ENCODE data around the gene SCAMP4. TPM values are rescaled to one million over a fixed set of nuclear protein-coding genes. Genes with fewer than 3 reads are reported as not detected.

SCAMP4 gene
- total and polyA plus RNA-seq, 9 of the 15 experiments (the other 6 are each of a cell fraction or from before 2014, with no cell fraction given): 0.81 to 45.9 (median 12.8) TPM

GRCh38 chr19:1935484-1936208, 30.4 kb downstream of the SCAMP4 start (continued):
- TF ChIP-seq REST (IDR thresholded peaks at IDR 0.05; ENCODE audit: borderline replicate concordance): peak; percentile 93
- no peak for TF ChIP-seq REST (CRISPR knock-in tag; IDR thresholded peaks at IDR 0.05; ENCODE audit: low read depth)
- 0 out of 2 replicates have a peak, but pooled peaks have one; percentile 25 for TF ChIP-seq TOE1 (IDR thresholded peaks at IDR 0.05; ENCODE audit: borderline replicate concordance)
- no peak for TF ChIP-seq TOE1 (CRISPR knock-in tag; IDR thresholded peaks at IDR 0.05; ENCODE audit: borderline replicate concordance, low read depth)
- 0 out of 2 replicates have a peak, but pooled peaks have one; percentile 15 for TF ChIP-seq FOXM1 (IDR thresholded peaks at IDR 0.05; ENCODE audit: low read depth)
- no peak for TF ChIP-seq FOXM1 (CRISPR knock-in tag; IDR thresholded peaks at IDR 0.05; ENCODE audit: low read depth)
- peak; percentile 100 for TF ChIP-seq ZNF23 (CRISPR knock-in tag; IDR thresholded peaks at IDR 0.05)
- TF ChIP-seq NFIC (IDR thresholded peaks at IDR 0.05): peak; percentile 37; the same call in 1 of the 2 replicates
- peak; percentile 31; the same call in 1 of the 2 replicates for TF ChIP-seq ZBTB2 (IDR thresholded peaks at IDR 0.05)
- no peak for TF ChIP-seq RFX1 (IDR thresholded peaks at IDR 0.05)
- no peak for TF ChIP-seq POLR2G (IDR thresholded peaks at IDR 0.05; ENCODE audit: low read depth, low read length)
- TF ChIP-seq CBX3 (IDR thresholded peaks at IDR 0.05; ENCODE audit: borderline replicate concordance in 1 of 2, low read length in 2 of 2): peak in 1 of 2 experiments; percentile 99; a peak in 2 of 3 replicates
- peak; percentile 60 for TF ChIP-seq DPF2 (IDR thresholded peaks at IDR 0.05)
- TF ChIP-seq JUND (IDR thresholded peaks at IDR 0.05; ENCODE audit: borderline replicate concordance, low read depth, low read length): peak; percentile 6; the same call in 1 of the 2 replicates
- TF ChIP-seq JUND (tag; IDR thresholded peaks at IDR 0.05; ENCODE audit: borderline replicate concordance, low read depth, low read length): no peak
- TF ChIP-seq KDM5B (IDR thresholded peaks at IDR 0.05; ENCODE audit: insufficient replicate concordance, low read depth, low read length): no peak
- TF ChIP-seq MTA3 (IDR thresholded peaks at IDR 0.05; ENCODE audit: borderline replicate concordance): 0 out of 2 replicates have a peak, but pooled peaks have one; percentile 55
- TF ChIP-seq ESRRA (IDR thresholded peaks at IDR 0.05; ENCODE audit: borderline replicate concordance, low read depth): peak; percentile 38; the same call in 1 of the 2 replicates
- TF ChIP-seq ARNT (IDR thresholded peaks at IDR 0.05): peak; percentile 53 to 67; a peak in 1 of 4 replicates
- TF ChIP-seq ZNF316 (IDR thresholded peaks at IDR 0.05): peak; percentile 84
- TF ChIP-seq ZNF24 (IDR thresholded peaks at IDR 0.05): 0 out of 2 replicates have a peak, but pooled peaks have one; percentile 15

Measured in K562 (cell line).